Smooth muscle cell of the brain vasculature (primary cell): ENCODE results near the gene VIPR1.

Experiments
- DNase-seq: peaks from one replicate; pipeline ENCODE4 v3.0.0-alpha.2; 2012; ENCODE audit warnings: low read depth, low spot score

Gene VIPR1

DNA sequence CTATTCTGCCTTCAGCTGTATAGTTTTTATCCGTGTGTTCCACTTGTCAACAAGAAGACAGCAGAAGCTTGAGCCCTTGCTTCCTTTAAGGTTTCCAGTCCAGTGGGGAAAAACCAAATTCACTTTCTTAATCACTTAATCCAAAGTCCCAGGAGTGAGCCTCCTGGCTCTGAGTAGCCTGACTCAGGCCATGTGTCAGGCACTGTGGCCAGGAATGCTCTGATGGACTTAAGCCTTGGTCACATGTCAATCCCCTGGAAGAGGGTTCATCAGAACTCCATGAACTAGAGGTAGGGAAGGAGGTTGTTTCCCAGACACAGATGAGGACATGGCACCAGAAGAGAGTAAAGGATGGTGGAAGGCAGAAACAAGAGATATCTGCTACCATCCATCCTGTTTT is 8.8 kb downstream of the VIPR1 start:
- DNase-seq = no peak

DNA sequence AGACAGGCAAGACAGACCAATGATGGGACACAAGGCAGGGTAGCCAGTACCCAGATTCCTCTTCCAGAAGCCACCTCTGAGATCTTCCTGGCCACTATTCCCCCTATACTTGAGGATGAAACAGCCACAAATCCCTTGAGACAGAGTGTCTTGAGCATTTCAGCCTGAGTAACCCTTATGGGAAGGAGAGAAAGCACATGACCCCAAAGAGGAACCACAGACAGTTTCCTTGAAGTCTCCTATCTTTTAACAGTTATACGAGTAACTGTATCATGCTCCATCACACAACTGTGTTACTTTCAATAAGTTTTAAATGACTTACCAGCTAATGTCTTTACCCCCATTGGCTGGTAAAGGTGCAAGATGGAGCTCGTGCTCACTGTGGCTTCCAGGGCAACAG is 9.3 kb downstream of the VIPR1 start:
- no peak for DNase-seq

DNA sequence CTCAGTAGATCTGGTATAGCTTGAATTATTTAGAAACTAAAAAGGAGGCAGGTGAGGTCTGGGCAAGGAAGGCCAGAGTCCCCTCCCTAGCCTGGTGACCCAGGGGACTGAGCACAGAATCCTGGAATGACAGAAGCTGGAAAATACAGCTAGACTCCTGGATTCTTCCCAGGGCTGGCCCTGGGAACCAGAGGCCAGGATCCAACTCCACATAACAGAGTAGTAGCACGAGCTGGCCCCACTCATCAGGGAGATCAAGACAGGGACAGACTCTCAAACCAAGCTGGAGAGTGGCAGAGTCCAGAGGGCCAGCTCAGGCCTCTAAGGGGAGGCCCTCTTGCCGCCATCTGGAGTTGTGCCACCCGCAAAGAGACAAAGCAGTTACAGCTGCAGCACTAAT is 10.7 kb downstream of the VIPR1 start:
- no peak for DNase-seq

DNA sequence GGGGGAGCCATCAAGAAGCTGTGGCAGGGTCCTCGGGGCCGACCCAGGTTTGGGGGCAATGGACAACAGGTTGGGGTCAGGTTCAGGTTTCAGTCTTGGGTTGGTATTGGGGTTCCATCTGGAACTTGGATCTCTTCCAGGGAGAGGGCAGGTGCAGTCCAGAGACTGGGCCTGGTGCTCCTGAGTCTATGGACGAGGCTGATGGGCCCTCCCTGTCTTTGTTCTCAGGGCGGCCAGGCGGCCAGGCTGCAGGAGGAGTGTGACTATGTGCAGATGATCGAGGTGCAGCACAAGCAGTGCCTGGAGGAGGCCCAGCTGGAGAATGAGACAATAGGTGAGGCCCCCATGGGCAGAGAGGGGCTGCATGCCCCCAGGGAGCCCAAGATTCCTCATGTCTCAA is 11.1 kb downstream of the VIPR1 start:
- DNase-seq = no peak

DNA sequence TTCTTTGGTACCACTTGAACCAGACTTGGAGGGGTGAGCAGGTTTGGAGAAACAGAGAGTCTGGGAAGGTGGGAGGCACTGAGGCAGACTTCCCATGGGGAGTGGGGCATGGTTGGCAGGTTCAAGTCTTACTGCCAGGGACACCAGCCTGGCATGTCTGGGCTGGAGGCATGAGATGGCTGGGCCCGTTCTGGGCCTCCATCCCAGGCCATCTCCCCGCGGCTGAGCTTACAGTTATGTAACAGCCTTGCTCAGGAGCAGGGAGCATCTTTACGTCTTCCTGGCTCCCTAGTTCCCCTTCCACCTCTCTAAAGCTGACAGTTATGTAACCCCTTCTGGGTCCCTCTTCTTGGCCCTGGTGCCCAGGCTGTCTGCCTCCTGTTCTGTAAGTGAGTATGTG is 12.4 kb downstream of the VIPR1 start:
- no peak for DNase-seq

DNA sequence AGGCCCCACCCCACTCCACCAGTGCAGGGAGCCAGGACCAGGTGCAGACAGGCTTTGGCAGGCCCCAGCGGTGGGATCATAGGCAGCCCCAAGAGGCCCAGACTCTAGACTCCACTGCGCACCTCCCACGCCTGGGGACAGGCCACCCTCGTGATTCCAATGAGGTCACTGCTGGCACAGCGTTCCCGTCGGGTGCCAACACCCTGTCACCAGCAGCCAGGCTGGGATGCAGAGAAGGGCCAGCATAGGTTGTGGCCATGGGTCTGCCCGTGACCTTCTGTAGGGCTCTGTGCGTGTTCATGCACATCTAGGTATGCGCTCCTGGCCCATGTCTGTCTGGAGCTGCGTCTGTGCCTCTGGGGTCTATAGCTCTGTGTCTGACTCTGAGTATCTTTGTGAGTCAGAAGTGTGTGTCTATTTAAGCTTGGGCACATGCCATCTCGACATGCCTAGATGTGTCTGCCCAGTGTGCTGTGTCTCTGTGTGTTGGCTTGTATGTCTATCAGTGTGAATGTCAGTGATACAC is 13.0 kb downstream of the VIPR1 start:
- no peak for DNase-seq

DNA sequence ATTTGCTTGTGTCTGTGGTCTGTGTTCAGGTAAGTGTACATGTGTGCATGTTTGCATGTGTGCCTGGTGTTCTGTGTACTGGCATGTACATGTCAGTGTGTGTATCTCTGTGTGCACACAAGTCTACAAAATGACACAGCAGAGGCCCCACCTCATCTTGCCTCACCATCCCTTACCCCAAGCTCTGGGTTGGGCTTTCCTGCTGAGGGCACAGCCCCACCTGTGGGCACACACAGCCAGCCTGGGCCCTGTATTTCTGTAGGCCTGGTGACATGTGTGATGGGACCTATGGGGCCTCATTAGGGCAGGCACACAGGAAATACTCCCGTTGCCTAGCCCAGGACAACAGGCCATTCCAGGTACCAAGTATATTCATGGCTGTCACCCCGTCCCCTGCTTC is 13.5 kb downstream of the VIPR1 start:
- DNase-seq = no peak

DNA sequence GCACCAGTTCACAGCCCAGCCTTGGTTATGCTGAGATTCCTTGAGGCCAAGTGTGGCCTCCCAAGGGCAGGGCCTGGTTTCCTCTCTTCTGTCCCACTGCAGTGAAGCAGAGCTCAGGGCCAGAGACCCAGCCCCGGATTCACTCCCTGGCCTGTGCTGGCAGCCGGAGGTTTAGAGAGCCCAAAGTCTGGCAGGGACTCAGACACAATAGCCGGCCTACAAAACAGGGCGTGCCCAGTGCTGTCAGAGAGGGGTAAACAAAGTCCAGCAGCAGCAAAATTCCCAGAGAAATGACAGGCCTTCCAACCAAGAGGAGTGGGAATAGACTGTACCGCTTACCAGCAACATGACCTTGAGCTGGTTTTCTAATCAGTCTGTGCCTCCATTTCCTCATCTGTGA is 14.0 kb downstream of the VIPR1 start:
- no peak for DNase-seq

DNA sequence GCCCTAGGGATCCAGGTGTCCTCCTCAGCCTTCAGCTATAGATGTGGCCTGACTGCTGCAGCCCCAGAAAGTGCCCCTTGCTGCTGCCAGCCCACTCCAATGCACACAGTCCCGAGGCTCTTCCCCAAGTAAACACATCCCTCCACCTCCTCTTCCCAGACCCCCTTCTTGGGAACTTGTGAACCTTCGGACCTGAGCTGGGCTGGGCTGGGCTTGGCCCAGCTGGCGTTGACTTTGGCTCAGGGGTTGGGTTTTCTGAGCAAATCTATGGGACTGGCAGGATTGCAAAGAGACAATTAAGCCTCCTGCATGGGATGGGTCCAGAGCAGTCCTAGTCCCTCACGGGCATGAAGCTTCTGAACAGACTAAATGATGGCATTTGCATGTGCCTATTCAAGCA is 14.7 kb downstream of the VIPR1 start:
- no peak for DNase-seq

DNA sequence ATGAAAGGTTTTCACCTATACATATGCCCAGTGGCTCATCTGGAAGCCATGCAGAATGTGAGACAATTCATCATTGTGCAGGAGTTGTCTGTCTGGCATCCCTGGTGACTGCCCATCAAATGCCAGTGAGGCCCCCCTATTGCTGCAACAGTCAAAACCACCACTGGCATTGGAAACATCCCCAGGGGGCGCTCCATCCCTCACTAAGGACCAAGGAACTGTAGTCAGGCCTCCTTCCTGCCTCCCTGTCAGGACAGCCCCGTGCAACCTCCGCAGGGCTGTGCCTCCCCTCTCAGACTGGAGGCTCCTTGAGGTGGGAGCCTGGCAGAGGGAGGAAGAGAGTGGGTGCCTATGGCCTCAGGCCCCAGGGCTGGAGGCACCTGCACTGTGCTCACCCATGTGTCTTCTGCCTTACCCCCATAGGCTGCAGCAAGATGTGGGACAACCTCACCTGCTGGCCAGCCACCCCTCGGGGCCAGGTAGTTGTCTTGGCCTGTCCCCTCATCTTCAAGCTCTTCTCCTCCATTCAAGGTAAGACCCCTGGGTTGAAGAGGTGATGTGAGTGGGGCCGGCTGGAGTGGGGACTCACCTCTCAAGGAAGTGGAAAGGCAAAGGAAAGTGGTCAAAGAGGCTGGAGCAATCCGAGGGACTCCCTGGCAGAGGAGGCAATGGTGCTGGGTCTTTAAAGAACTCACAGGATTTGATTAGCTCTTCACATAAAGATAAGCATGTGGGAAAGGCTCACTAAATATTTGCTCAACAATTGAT is 16.5 kb downstream of the VIPR1 start:
- no peak for DNase-seq

DNA sequence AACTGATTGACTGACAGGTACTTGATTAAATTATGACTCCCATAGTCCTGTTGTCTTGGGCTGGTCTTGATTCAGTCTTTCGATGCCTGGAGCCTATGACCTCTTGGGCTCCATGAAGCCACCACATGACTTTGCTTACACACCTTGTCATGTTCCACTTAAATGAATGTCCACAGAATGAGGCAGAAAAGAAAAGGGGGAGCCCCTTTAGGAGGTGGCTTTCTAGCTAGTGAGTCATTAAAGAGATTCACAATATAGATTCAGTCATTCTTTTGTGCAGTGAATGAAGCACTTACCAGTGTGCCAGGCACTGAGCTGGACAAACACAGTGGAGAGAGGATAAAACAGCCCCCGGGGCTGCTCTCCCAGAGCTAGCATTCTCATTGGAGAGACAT is 17.1 kb downstream of the VIPR1 start:
- no peak for DNase-seq

DNA sequence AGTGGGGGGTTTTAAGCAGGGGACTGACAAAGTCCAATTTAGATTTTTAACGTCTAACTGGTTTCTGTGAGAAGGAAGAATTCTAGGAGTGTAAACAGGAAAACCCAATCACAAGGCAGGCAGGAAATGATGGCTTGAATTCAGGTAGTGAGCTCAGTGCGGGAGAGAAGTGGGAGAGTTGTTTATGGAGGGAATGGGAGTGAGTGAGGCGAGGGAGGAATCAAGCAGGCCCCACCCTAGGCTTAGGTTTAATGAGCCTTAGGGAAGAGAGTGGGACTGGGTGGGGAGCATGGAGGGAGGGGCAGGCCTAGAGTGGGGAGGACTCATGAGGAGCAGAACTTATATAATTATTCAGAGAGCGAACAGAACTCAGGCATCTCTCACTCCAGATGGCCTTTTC is 17.9 kb downstream of the VIPR1 start:
- DNase-seq = no peak

DNA sequence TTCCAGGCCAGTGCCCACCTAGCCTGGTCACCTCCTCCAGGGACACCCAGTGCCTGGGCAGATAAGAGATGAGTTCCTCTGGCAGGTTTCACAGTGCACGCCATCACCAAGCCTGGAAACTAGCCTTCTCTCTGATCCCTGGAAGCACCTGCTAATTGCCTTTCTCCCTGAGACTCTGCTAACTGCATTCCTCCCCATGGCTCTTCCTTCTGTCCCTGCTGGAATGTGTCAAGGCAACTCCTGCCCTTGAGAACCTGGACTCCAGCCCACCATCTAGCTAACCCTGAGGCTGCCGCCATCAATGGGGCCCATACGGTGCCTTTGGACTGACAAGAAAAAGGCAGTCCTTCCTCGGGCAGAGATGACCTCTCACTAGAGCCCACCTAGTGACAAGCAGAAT is 18.5 kb downstream of the VIPR1 start:
- no peak for DNase-seq

DNA sequence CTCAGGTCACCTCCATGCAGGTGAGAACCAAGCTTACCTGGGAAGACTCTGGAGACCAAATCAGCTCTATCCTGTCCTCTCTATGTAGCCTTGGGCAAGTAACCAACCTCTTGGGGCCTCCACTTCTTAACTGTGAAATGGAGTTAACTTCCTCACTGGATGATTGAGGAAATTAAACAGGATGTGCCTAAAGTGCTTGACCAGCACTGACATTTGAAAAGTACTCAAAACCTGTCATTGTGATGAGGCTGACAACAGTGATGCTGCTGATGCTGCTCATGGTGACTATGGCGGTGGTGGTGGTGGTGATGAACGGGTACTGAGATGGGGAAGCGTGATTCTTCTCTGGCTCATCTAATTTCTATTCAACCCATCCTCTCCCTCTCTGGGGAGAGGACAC is 22.3 kb downstream of the VIPR1 start:
- no peak for DNase-seq

DNA sequence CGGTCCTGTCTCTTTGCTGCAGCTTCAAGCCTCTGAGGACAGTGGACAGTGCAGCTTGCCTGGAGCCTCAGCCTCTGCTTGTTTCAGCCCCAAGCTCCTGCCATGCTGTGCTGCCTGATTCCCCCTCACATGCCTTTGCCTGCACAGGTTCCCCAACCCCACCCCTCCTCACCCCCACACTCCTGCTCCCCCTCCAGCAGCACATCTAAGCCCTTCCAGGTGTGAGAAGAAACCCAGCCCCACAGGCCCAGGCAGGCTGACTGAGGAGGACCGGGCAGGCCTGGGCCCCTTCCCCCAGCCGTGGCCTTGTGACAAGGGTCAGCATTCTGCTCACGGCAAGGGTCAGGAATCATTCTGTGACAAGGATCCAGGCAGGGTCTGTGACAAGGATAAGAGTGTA is 22.8 kb downstream of the VIPR1 start:
- no peak for DNase-seq

DNA sequence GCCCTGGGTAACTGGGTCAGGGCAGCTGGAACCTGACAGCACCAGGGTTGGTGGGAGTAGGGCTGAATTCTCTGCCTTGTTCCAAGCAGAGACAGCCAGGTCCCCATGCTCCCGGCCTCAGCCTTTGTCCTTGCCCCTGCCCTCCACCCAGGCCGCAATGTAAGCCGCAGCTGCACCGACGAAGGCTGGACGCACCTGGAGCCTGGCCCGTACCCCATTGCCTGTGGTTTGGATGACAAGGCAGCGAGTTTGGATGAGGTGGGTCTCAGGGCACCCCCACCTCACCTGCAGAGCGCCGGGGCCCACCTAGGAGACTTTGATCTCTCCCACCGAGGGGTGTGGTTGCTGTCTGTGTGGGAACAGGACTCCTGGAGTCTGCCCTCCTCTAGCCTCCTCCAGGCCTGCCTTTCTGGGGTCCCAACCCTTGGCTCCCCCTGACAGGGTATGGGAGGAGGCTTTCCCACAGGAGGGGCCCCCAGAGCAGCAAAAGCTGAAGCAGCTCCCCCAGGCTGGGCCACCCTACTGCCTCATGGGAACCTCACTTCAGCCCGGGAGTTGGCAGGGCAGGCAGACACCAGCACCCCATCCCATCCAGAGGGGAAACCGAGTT is 23.4 kb downstream of the VIPR1 start:
- no peak for DNase-seq

DNA sequence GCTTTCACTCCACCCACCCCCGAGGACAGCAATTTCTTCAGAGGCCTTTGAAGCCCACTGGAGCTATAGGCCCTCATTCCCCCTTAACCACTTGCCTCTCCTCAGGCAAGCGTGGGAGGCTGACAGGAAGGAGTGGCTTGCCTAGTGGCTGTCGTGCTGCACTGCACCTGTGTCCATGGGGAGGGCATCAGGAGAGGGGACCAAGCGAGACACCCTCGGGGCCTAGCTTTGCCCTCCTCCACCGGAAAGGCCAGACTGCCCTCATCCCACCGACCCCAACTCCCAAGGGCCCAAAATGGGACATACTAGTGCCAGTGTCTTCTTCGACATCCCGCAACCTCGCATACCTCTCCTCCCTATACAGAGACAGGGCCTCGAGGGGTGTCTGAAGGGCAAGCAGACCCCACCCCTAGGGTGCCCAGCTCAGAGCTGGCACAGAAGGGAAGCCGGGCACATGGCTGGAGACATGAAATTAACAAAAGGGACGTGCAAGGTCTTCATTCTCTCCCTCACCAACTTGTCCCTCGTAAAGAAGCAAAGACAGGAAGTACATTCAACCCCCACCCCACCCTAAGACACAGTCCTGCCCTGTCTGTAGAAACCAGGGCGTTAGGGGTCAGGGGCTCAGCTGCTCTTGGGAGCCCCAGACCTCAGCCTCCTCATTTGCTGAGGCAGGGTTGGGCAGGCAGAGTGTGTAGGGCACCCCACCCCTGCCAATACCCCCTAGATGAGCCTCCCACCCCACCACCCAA is 24.3 kb downstream of the VIPR1 start:
- DNase-seq = no peak

DNA sequence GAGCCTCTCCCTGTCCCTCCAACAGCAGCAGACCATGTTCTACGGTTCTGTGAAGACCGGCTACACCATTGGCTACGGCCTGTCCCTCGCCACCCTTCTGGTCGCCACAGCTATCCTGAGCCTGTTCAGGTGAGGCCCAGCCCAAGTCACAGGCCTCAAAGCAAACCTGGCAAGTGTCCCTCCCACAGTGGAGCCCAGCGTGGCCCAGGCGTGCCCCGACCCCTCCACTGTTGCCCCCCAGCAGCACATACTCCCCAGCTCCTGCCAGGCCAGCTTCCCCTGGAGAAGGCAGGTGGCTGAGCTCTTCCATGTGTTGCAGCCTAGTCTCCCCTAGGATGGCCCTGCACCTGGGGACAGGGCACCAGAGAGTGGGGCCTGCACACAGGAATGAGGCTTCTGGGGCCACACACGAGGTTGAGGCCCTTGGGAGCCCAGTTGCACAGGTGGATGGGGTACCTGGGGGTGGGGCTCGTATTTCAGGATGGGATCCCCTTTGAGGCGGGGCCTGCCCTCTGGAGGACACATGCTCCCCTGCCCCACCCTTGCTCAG is 25.0 kb downstream of the VIPR1 start:
- DNase-seq = no peak

DNA sequence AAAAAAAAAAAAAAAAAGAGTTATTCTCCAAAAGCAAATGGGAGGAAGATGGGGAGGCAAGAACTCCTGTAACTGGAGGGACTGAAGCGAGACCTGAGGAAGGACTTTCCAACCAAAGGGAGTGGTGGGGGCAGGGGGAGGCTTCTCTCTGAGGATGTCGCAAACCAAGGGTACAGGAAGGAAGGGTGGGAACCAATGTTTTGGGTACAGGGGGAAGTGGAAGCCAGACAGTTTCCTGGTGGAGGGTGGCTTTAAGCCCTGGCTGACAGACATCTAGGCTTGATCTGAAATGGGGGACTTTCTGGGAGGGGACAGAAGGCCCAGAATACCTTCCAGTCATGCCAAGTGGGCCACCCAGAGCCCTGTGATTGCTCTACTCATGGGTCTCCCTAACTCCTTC is 27.0 kb downstream of the VIPR1 start:
- no peak for DNase-seq

DNA sequence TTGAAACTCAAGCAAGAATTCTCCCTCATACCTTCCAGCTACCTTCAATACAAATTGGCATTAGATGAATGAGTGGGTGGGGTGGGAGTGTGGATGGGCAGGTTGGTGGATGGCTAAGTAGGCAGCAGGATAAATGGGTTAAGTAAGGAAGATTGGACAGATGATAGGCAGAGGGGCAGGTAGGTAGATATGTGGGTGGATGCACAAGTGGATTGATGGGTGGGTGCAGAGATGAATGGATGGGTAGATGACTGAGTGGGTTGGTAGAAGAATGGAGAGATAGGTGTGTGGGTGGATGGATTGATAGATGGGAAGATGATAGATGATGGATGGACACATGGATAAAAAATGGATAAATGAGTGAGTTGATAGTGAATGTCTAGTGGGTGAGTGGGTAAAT is 27.6 kb downstream of the VIPR1 start:
- no peak for DNase-seq

DNA sequence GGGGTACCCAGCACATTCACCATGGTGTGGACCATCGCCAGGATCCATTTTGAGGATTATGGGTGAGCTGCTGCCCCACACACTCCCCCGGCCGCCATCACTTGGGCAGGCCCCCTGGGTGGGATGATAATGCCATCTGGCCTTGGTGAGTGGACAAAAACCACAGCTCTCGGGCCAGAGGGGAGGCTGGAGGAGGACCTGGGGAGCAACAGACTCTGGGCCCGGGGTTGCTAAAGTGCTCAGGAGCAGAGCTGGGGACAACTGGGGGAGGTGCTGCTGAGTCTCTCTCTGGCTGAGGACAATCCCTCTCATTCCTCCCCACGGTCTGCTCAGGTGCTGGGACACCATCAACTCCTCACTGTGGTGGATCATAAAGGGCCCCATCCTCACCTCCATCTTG is 29.0 kb downstream of the VIPR1 start:
- DNase-seq = no peak

DNA sequence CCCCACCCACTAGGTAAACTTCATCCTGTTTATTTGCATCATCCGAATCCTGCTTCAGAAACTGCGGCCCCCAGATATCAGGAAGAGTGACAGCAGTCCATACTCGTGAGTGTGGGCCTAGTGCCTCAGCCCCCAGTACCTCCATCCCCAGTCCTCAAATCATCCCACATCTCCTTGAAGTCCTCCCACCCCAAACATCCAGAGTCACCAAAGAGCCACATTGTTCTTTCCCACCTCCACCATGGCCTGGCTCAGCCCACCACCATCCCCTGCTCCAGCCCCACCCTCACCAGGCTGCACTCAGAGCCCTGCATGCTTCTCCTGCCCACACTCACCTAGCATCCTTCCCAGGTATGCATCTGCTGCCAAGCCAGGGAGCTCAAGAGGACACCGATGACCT is 29.8 kb downstream of the VIPR1 start:
- DNase-seq = no peak
